CD4-positive, alpha-beta T cell (primary cell): Measurements from ENCODE around the gene SNUPN. TPM values are rescaled to one million over a fixed set of nuclear protein-coding genes. Genes with fewer than 3 reads are reported as not detected.

ENCODE experiments used
- ATAC-seq: fragments of 200-7000 bp; cut with Tn5 transposase; one replicate; pipeline ENCODE4 v1.10.0; 2022; ENCODE audit warnings: mild to moderate bottlenecking; ENCODE audit not compliant: poor library complexity
- CTCF ChIA-PET: fragments of 350-600 bp; sonication (Branson Sonifier 250); formaldehyde crosslinking; loops from one replicate; lab custom pipeline; 2021; ENCODE audit warnings: antibody characterized with exemption, inconsistent platforms; lab: Charles Lee
- POLR2A ChIA-PET: fragments of 350-600 bp; sonication (Branson Sonifier 250); formaldehyde crosslinking; loops from one replicate; lab custom pipeline; 2021; ENCODE audit warnings: antibody characterized with exemption, inconsistent platforms; lab: Charles Lee
- DNase-seq, 14 experiments: peaks; one replicate each; pipeline ENCODE4 v3.0.0-alpha.2; 2013 to 2020; ENCODE audit warnings: mixed read lengths in 2 of 14
- H3K27ac ChIP-seq, 2 donors: one replicate each; pipeline versions ENCODE4 v1.5.1 to v1.7.0; 2013; ENCODE audit warnings: low read length in 2 of 2, low read depth in 1 of 2, mild to moderate bottlenecking in 1 of 2
- H3K27me3 ChIP-seq, 2 experiments: 1 replicate in 1 of 2; 2 replicates in 1 of 2; pipeline versions ENCODE4 v1.6.1 to v1.7.0; 2013; ENCODE audit warnings: low read length in 2 of 2, control low read depth in 1 of 2, mild to moderate bottlenecking in 1 of 2, moderate library complexity in 1 of 2; ENCODE audit not compliant: insufficient read depth in 2 of 2, control insufficient read depth in 1 of 2
- H3K36me3 ChIP-seq: one replicate; pipeline ENCODE4 v1.6.1; 2013; ENCODE audit warnings: low read length, control low read depth; ENCODE audit not compliant: insufficient read depth
- H3K4me1 ChIP-seq: one replicate; pipeline ENCODE4 v1.6.1; 2013; ENCODE audit warnings: low read length, control low read depth; ENCODE audit not compliant: insufficient read depth
- H3K4me3 ChIP-seq: one replicate; pipeline ENCODE4 v1.5.1; 2013; ENCODE audit warnings: mild to moderate bottlenecking, low read length, moderate library complexity
- H3K9me3 ChIP-seq, 2 experiments: 1 replicate in 1 of 2; 2 replicates in 1 of 2; pipeline versions ENCODE4 v1.6.1 to v1.7.0; 2013; ENCODE audit warnings: low read length in 2 of 2, mild to moderate bottlenecking in 2 of 2, control low read depth in 1 of 2, moderate library complexity in 1 of 2; ENCODE audit not compliant: control insufficient read depth in 1 of 2, insufficient read depth in 1 of 2
- H3K27ac Mint-ChIP-seq: one replicate; pipeline ENCODE4 v1.8.0; 2020; ENCODE audit warnings: mixed read lengths
- H3K27me3 Mint-ChIP-seq: one replicate; pipeline ENCODE4 v1.8.0; 2021; ENCODE audit warnings: mixed read lengths
- H3K36me3 Mint-ChIP-seq: one replicate; pipeline ENCODE4 v1.8.0; 2021; ENCODE audit warnings: low read depth, mixed read lengths
- H3K4me1 Mint-ChIP-seq: one replicate; pipeline ENCODE4 v1.8.0; 2021; ENCODE audit warnings: low read depth, mixed read lengths
- H3K4me3 Mint-ChIP-seq: one replicate; pipeline ENCODE4 v1.8.0; 2020; ENCODE audit warnings: mild to moderate bottlenecking, mixed read lengths
- H3K9me3 Mint-ChIP-seq: one replicate; pipeline ENCODE4 v1.8.0; 2020; ENCODE audit warnings: mixed read lengths
- CTCF ChIP-seq: fragments of 200-600 bp; IDR thresholded peaks from one replicate; pipeline ENCODE4 v1.8.0; 2022; ENCODE audit warnings: antibody characterized with exemption, mild to moderate bottlenecking
- intact Hi-C, 2 experiments: fragments of 100-400 bp; cut with DNase I in 1 of 2; cut with micrococcal nuclease in 1 of 2; formaldehyde crosslinking; loops; one replicate each; pipeline versions ENCODE4 v1.15.1 to v1.9.0; 2023 to 2025; cut with DNase I, micrococcal nuclease
- total RNA-seq, 174 experiments: library from RNA in 2 of 174; stranded (reverse) in 2 of 174; gene quantifications; one replicate each; pipeline ENCODE4 v1.2.3 and lab custom pipeline; 2021 to 2026

SNUPN gene
- total RNA-seq, 2 experiments from 2014 or later: 10.0 to 11.6 TPM

- Mint-ChIP-seq H3K4me3 (no peak overlapping the region), H3K9me3 (no peaks in the 10 kb centered on the region), H3K27me3 (no peaks in the 10 kb centered on the region), H3K4me1 (no peaks in the 10 kb centered on the region), H3K36me3 (no peaks in the 10 kb centered on the region), H3K27ac (no peak overlapping the region)
- Histone ChIP-seq H3K4me3 (no peak overlapping the region), H3K36me3 (no peaks in the 10 kb centered on the region), H3K4me1 (no peaks in the 10 kb centered on the region), H3K27me3 (no peaks in the 10 kb centered on the region), H3K27ac (no peak overlapping the region), H3K9me3 (no peaks in the 10 kb centered on the region)
- no peak for TF ChIP-seq CTCF
- ChIA-PET CTCF (no interaction called here), POLR2A (no interaction called here)
- intact Hi-C loops: no loop called here
- no peak for ATAC-seq
- no peak for DNase-seq
Measured at GRCh38 chr15:75662823-75663519, 37.4 kb upstream of the SNUPN start.

- intact Hi-C loops: no loop called here
- CTCF ChIA-PET: no interaction called here
- no peaks in the 10 kb centered on the region for H3K9me3 Mint-ChIP-seq
- POLR2A ChIA-PET: no interaction called here
- Histone ChIP-seq H3K36me3 (no peaks in the 10 kb centered on the region), H3K27me3 (no peaks in the 10 kb centered on the region), H3K4me3 (no peak overlapping the region), H3K4me1 (no peaks in the 10 kb centered on the region), H3K27ac (no peak overlapping the region), H3K9me3 (no peaks in the 10 kb centered on the region)
- ATAC-seq (no peak), DNase-seq (no peak)
- TF ChIP-seq CTCF: no peak
- no peak overlapping the region for H3K27ac Mint-ChIP-seq
- no peaks in the 10 kb centered on the region for H3K27me3 Mint-ChIP-seq
- H3K4me3 Mint-ChIP-seq: no peak overlapping the region
- H3K4me1 Mint-ChIP-seq: no peaks in the 10 kb centered on the region
- no peaks in the 10 kb centered on the region for H3K36me3 Mint-ChIP-seq
Measured at GRCh38 chr15:75661756-75662140, 36.2 kb upstream of the SNUPN start.

- Mint-ChIP-seq H3K27me3 (no peaks in the 10 kb centered on the region), H3K27ac (no peak overlapping the region), H3K9me3 (no peaks in the 10 kb centered on the region), H3K4me1 (no peaks in the 10 kb centered on the region), H3K4me3 (no peak overlapping the region), H3K36me3 (no peaks in the 10 kb centered on the region)
- CTCF ChIA-PET: no interaction called here
- Histone ChIP-seq H3K9me3 (no peaks in the 10 kb centered on the region), H3K4me1 (no peaks in the 10 kb centered on the region), H3K27me3 (no peaks in the 10 kb centered on the region), H3K4me3 (no peak overlapping the region), H3K27ac (no peak overlapping the region), H3K36me3 (no peaks in the 10 kb centered on the region)
- POLR2A ChIA-PET: no interaction called here
- ATAC-seq (no peak), DNase-seq (no peak)
- TF ChIP-seq CTCF: no peak
- intact Hi-C loops: no loop called here
Measured at GRCh38 chr15:75661100-75661755, 35.7 kb upstream of the SNUPN start.
